Measurements from ENCODE around the gene IDE. TPM values are rescaled to one million over a fixed set of nuclear protein-coding genes. Genes with fewer than 3 reads are reported as not detected.

Gene IDE
- polyA plus RNA-seq, 1 experiment, result 39.0 TPM

DNA sequence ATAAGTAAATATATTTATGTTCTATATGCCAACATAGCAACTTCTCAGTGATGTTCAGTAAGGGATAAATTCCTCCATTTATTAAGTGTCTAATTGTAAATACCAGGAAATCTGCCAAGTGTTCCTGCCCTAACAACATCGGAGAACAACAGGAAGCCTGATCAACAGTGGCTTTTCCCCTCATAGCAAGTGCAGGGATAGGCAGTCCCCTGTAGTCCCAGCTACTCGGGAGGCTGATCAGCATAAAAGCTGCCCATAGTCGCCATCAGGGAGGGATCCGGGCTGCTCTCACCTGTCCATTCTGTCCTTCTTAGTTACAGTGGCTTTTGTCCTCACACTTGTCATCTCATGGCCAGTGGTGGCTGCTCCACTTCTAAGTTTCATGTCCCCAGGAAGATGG, 141.3 kb downstream of the IDE start:
- no peaks in the 10 kb centered on the region for H3K27me3 ChIP-seq (ENCODE audit: control insufficient read depth, insufficient read depth, low read length)
- ChIA-PET POLR2A (no interaction called here), CTCF (interaction anchor here (1.1 to 2.9 kb wide), 3 partner anchors 13 to 345 kb away, joined by 3 to 24 read pairs (median 4); no protein-coding TSS in a partner anchor)
- TF ChIP-seq, protein P1, sequence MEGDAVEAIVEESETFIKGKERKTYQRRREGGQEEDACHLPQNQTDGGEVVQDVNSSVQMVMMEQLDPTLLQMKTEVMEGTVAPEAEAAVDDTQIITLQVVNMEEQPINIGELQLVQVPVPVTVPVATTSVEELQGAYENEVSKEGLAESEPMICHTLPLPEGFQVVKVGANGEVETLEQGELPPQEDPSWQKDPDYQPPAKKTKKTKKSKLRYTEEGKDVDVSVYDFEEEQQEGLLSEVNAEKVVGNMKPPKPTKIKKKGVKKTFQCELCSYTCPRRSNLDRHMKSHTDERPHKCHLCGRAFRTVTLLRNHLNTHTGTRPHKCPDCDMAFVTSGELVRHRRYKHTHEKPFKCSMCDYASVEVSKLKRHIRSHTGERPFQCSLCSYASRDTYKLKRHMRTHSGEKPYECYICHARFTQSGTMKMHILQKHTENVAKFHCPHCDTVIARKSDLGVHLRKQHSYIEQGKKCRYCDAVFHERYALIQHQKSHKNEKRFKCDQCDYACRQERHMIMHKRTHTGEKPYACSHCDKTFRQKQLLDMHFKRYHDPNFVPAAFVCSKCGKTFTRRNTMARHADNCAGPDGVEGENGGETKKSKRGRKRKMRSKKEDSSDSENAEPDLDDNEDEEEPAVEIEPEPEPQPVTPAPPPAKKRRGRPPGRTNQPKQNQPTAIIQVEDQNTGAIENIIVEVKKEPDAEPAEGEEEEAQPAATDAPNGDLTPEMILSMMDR (IDR thresholded peaks at IDR 0.05; ENCODE audit: low read depth, low read length), result no peak
- H3K27ac ChIP-seq (ENCODE audit: low read depth, low read length), result no peak overlapping the region
- no peak for DNase-seq (ENCODE audit: low read depth, low spot score)
- H3K9me3 ChIP-seq (ENCODE audit: control insufficient read depth, insufficient read depth, low read length), result no peaks in the 10 kb centered on the region
- H3K4me3 ChIP-seq (ENCODE audit: low read depth, low read length), result no peak overlapping the region

DNA sequence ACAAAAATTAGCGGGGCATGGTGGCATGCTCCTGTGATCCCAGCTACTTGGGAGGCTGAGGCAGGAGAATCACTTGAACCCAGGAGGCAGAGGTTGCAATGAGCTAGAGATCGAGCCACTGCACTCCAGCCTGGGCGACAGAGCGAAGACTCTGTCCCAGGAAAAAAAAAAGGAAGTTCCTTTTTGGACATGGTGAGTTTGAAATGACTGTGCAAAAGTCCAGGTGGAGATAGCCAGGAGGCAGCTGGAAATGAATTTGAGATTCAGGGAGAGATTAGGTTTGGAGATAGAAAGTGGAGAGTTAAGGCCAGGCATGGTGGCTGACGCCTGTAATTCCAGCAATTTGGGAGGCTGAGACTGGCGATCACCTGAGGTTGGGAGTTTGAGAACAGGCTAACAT, 143.8 kb downstream of the IDE start:
- no peaks in the 10 kb centered on the region for H3K9me3 ChIP-seq (ENCODE audit: control insufficient read depth, insufficient read depth, low read length)
- no peak for DNase-seq (ENCODE audit: low read depth, low spot score)
- POLR2A ChIA-PET, result no interaction called here
- H3K27ac ChIP-seq (ENCODE audit: low read depth, low read length), result no peak overlapping the region
- CTCF ChIA-PET, result interaction anchor here (0.7 kb wide), 1 partner anchor 10 kb away, joined by 3 read pairs; no protein-coding TSS in a partner anchor
- H3K4me3 ChIP-seq (ENCODE audit: low read depth, low read length), result no peak overlapping the region
- no peaks in the 10 kb centered on the region for H3K27me3 ChIP-seq (ENCODE audit: control insufficient read depth, insufficient read depth, low read length)
- TF ChIP-seq, protein P1 (IDR thresholded peaks at IDR 0.05; ENCODE audit: low read depth, low read length), result no peak

- no peak for DNase-seq (ENCODE audit: low read depth, low spot score)
- CTCF ChIA-PET, result interaction anchor here (1.4 kb wide), 1 partner anchor 394 kb away, joined by 3 read pairs; no protein-coding TSS in a partner anchor
- POLR2A ChIA-PET, result no interaction called here
These were observed 152.3 kb downstream of the IDE start for GRCh38 chr10:92421550-92421949.

GRCh38 chr10:92420546-92421275, 153.2 kb downstream of the IDE start:
- peak overlapping the region; percentile 18 for H3K4me3 ChIP-seq (ENCODE audit: low read depth, low read length)
- CTCF ChIA-PET, result interaction anchor here (0.7 to 2.1 kb wide), 11 partner anchors 10 to 464 kb away, joined by 3 to 19 read pairs (median 3); no protein-coding TSS in a partner anchor
- TF ChIP-seq, protein P1 (IDR thresholded peaks at IDR 0.05; ENCODE audit: low read depth, low read length), result no peak
- peaks cover 18% of the 10 kb centered on the region for H3K27me3 ChIP-seq (ENCODE audit: control insufficient read depth, insufficient read depth, low read length)
- DNase-seq (ENCODE audit: low read depth, low spot score), result no peak
- peaks cover 4% of the 10 kb centered on the region for H3K9me3 ChIP-seq (ENCODE audit: control insufficient read depth, insufficient read depth, low read length)
- H3K27ac ChIP-seq (ENCODE audit: low read depth, low read length), result no peak overlapping the region
- POLR2A ChIA-PET, result interaction anchor here (0.7 kb wide), 1 partner anchor 41 kb away, joined by 3 read pairs; no protein-coding TSS in a partner anchor

More at GRCh38 chr10:92421550-92421949, 152.3 kb downstream of the IDE start:
- TF ChIP-seq, protein P1 (IDR thresholded peaks at IDR 0.05; ENCODE audit: low read depth, low read length), result no peak
- Histone ChIP-seq H3K4me3 (ENCODE audit: low read depth, low read length) (no peak overlapping the region), H3K27me3 (ENCODE audit: control insufficient read depth, insufficient read depth, low read length) (peaks cover 18% of the 10 kb centered on the region), H3K27ac (ENCODE audit: low read depth, low read length) (no peak overlapping the region), H3K9me3 (ENCODE audit: control insufficient read depth, insufficient read depth, low read length) (peaks cover 4% of the 10 kb centered on the region)

Measured in AG04450 (cell line).